ENCODE data around the gene ALOXE3.

DNA sequence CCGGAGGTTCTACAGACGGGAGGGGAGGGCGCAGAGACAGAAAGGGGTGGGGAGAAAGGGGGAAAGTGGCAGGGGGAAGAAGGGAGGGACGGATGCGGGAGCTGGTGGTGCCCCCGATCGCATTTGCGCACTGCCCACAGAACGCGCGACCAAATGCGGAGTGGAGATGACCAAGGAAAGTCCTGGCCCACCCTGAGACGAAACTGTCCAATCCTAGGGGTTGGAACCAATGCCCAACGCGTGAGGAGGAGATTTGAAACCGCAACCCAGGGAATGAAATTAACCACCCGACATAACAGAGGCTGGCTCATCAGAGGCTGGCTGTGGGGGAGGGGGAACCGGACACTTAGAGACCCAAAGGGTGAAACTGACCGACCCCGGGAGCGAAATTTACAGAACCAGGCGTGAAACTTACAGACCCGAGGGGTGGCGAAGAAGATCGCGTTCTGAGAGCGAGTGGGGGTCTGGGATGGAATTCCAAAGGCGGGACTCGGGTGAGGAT lies 4.2 kb upstream of the ALOXE3 start:
- no peak for TF ChIP-seq POLR2AphosphoS5 (IDR thresholded peaks at IDR 0.05)
- TF ChIP-seq, protein P1, sequence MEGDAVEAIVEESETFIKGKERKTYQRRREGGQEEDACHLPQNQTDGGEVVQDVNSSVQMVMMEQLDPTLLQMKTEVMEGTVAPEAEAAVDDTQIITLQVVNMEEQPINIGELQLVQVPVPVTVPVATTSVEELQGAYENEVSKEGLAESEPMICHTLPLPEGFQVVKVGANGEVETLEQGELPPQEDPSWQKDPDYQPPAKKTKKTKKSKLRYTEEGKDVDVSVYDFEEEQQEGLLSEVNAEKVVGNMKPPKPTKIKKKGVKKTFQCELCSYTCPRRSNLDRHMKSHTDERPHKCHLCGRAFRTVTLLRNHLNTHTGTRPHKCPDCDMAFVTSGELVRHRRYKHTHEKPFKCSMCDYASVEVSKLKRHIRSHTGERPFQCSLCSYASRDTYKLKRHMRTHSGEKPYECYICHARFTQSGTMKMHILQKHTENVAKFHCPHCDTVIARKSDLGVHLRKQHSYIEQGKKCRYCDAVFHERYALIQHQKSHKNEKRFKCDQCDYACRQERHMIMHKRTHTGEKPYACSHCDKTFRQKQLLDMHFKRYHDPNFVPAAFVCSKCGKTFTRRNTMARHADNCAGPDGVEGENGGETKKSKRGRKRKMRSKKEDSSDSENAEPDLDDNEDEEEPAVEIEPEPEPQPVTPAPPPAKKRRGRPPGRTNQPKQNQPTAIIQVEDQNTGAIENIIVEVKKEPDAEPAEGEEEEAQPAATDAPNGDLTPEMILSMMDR (IDR thresholded peaks at IDR 0.05), result no peak

Measured in stomach (tissue), 4 donors.